GM19238 (cell line): ENCODE data around the gene HNRNPH2.

Experiments
- DNase-seq: peaks from one replicate; pipeline ENCODE4 v3.0.0; 2011; ENCODE audit warnings: low spot score; ENCODE audit not compliant: insufficient read length

Gene HNRNPH2, protein sequence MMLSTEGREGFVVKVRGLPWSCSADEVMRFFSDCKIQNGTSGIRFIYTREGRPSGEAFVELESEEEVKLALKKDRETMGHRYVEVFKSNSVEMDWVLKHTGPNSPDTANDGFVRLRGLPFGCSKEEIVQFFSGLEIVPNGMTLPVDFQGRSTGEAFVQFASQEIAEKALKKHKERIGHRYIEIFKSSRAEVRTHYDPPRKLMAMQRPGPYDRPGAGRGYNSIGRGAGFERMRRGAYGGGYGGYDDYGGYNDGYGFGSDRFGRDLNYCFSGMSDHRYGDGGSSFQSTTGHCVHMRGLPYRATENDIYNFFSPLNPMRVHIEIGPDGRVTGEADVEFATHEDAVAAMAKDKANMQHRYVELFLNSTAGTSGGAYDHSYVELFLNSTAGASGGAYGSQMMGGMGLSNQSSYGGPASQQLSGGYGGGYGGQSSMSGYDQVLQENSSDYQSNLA

DNA sequence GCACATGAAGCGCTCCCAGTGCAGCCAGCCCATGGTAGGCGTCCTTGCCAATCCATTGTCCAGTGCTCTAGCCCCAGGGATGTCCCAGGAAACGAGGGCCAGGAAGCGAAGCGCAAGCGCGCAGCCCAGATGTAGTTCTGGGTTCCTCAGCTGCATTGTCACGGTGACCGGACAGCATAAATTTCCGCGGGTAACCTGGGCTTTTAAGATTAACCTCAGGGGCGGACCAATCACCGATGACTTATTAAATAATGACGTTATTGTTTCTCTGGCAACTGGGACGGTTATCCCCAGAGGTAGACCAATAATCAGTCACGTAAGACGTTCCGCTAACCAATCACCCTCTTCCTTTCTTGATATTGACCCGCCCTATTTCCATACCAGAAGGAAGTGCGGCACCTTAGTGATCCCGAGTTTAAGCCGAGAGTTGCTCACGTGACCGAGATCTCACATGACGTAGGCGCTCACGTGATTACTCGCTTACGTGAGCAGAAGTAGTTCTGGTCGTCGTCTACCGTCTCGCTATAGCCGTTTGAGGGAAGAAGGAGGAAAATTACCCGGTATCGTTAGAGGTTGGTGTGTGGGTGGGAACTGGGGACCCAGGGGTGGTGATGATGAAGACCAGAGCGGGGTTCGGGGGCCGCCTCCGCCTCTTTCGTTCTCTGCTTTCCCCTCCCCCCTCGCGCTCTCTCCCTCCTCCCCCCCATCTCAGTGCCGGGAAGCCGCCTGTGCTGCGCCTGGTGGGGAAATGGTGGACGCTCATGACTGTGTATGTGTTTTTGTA lies at the start of gene HNRNPH2, which contains the start of gene GLA:
HNRNPH2 (plus strand) TSS at position 475 of the 784 bp plus-strand sequence. CDS start 3,767 bp downstream, outside the sequence.
GLA (minus strand) TSS at position 178 of the 784 bp plus-strand sequence; CDS start at position 156, 22 bp downstream.
- peak; percentile 41 for DNase-seq

DNA sequence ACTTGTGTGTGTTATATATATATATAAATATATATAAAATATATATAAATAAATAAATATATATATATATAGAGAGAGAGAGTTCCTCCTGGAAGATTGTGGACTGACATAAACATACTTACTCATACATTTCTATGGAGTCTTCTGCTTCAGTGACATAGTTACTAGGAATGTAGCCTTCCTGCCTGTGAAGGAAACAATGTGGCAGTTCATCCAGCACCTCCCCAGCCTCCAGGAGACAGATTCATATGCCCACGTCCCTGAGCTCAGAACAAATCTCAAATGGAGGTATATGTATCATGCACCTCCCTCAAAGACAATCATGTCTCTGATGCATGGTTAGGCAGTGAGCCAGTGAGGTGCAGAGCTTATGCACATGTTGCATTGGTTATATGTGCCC lies 48.1 kb upstream of the HNRNPH2 start:
- no peak for DNase-seq

DNA sequence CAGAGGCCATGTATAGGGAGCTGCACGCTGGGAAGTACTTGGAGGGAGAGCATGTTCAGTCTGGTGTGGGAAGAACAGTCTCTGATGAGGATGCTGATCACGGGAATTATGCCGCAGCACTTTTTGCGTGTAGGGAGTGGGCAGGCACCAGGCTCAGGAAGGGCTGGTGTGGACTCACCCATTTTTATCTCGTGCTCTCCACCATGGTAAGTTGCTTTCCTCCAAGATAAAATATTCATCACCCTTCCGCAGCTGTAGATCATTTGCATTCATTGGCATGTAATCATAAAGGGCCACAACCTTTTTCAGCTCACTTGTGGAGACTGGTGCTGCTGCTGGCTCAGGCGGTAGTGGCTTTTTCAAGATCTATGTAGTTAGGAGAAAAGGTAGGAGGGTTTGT lies 47.6 kb upstream of the HNRNPH2 start:
- DNase-seq: no peak

DNA sequence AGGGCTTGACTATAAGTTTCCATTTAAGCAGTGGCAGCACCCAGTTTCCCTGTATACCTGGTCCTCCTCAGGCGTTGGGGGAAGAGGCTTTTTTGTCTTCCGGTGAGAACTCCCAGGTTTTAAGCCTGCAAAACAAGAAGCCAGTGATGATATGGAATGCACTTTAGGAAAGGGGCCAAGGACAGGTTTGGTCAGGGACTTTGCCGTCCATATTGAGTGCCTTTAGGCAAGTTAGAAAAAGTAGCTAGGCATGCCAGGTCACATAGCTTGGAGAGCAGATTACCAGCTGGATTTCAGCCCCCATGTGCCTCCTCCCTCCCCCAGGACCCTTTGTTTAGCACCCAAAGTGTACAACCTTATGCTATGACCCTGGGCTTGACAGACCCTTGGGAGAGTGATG lies 45.9 kb upstream of the HNRNPH2 start:
- no peak for DNase-seq

DNA sequence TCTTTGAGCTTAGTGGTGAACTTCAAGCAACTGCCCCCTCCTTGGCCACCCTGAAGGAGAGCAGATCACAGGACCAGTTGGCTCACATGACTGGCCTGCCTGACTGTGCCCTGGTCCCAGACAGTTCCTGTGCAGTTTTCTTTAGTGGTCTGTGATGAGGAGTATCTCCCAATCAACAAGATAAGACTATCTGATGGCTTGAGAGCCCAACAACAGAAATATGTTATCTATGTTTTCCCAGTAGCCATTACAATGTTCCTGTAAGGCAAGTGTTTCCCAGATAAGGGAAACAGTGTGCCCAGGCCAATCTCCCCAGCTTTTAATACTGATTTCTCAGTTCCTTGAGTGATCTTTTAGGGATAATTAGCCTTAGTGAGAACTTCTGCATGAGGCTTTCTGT lies 45.3 kb upstream of the HNRNPH2 start:
- no peak for DNase-seq

DNA sequence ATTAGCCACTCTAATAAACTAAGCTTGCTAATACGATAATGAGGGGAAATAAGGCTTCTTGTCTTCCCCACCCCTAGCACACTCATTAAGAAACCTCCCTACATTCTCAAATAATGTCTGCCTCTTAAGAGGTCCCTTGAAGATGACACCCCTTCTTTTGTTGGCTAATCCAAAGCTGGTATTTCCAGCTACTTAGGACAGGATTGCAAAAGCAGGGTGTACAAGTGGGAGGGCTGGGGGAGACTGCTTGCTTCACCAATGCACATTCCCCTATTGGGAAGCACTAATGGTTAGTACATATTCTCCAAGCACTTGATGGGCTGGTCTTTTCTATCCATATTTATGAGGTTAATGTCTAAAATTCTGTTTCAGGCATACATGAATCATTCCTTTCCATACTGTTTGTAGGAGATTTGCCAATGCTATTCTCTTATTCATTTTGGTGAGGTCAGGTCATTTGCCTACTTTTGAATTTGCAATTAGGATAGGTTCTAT lies 42.7 kb upstream of the HNRNPH2 start:
- no peak for DNase-seq

DNA sequence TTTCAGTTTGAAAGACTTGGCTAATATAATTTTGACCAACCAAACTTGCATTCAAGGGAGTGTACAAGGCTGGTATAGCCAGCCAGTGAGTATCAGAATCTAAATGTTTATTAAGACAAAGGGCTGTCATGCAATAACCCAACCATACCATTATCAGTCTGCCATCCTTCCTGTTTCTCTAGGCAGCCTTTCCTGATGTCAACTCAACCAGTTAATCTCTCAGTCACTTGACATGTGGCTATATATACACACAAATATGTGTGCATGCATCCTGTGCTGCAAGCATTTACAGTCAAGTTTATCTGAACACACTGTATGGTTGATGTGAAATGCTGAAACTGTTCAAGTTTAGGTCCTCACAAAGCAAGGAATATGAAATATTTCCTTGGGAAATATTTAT lies 39.2 kb upstream of the HNRNPH2 start:
- DNase-seq: no peak

DNA sequence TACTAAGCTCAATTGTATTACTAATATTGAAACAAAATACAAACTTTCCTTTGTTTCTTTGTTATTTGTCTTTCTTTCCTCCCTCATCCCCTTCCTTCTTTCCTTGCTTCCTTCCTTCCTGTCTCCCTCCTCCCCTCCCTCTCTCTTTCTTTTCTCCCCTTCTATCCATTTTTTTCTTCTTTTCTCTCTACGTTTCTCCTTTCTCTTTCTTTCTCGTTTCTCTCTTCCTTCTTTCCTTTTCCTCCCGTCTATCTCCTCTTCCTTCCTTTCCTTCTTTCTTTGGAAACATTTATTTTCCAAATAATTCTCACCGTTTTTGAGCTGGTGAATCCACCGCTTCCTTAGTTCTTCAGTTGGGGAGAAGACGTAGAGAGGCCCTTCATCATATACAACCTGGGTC lies 38.3 kb upstream of the HNRNPH2 start:
- DNase-seq: no peak

DNA sequence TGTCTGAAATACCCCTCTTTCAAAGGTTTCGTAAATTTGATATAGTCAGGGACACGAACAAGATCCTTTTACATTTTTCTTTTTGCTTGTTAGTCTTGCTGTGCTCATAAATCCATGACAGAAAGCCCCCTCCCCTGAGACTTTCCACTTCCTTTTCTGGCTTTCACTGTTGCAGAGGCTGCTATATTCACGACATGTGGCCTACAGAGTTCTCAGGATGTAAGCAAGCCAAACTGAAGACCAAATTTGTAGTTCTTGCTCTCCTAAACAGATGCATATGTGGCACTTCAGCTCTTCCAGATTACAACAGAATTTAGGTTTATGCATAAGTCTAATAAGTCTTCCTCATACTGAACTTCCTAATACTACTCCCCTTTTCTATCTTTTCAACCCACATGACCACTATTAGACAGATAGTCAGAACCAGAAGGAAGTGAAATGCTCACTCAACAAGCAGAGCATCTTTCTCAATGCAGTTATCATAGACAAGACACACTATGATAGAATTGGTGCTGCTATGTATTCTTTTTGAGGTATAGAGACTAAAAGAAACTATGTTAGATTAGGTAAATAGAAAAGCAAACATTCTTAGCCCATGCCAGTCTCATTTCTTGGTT lies 37.0 kb upstream of the HNRNPH2 start:
- DNase-seq: no peak

DNA sequence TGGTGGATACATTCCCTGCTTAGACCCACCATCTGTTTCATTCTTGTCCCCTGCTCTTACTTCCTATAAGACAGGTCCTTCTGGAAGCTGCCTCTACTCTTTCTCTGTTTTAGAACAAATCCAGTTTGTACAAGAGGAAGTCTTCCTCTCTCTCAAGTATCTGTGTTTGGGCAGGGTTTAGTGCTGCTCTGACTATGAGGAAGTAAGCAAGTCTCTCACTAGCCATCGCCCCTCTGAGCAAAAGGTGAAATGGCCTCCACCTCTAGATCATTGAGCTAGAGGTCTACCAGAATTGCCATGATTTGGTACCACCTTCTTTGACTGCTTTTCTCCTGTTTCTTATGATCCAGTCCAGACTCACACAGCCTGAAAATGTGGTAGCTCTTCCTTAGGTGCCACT lies 30.5 kb upstream of the HNRNPH2 start:
- DNase-seq: no peak

DNA sequence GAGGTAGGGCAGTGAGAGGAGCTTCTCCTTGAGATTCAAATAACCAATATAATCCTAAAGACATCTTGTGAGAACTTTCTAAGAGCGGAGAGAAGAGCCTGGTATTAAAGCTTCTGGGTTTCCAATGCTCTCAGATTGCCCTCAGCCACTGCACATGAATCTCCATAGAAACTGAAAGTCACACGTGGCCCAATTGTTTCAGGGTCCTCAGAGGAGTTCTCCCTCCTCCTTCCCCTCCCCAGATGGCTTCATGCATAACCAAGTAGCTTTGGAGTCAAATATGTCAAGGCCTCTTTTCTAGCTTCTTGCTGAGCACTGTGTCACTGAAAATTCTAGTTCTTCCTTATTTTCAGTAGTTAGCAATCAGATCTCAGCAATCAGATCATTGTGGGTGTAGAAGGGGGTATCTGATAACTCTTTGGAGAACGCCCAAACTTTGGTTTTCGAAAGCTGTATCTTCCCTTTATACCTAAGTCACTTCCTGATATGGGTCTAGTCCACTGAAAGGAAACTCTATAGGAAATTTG lies 24.3 kb upstream of the HNRNPH2 start:
- DNase-seq: peak; percentile 22

DNA sequence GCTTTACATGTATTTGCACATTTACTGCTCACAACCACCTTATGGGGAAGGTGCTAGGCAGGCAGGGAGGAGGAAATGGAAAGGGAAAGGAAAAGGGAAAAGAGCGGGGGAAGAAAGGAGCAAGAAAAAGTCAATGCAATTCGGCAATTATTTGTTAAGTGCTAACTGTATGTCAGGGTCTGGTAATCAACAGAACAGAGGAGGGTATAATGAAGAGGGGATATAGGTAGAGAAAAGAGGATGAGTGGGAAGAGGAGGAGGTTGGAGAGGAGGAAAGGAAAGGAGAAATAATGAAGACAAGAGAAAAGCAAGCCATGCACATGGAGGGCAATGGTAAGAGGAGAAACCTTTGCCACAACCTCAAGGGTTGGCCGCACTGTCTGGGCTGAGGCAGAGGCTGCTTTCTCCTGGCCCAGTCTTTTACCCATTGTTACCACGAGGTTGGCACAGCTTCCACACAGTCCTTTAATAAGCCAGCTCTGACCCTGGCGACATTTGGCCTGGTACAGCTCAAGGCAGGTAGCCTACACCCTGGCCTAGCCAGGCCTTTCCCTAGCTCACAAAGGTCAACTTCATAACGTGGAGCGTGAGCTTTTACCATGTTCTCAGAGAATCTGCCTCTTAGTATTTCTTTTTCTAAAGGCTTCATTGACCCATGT lies 22.9 kb upstream of the HNRNPH2 start:
- no peak for DNase-seq

DNA sequence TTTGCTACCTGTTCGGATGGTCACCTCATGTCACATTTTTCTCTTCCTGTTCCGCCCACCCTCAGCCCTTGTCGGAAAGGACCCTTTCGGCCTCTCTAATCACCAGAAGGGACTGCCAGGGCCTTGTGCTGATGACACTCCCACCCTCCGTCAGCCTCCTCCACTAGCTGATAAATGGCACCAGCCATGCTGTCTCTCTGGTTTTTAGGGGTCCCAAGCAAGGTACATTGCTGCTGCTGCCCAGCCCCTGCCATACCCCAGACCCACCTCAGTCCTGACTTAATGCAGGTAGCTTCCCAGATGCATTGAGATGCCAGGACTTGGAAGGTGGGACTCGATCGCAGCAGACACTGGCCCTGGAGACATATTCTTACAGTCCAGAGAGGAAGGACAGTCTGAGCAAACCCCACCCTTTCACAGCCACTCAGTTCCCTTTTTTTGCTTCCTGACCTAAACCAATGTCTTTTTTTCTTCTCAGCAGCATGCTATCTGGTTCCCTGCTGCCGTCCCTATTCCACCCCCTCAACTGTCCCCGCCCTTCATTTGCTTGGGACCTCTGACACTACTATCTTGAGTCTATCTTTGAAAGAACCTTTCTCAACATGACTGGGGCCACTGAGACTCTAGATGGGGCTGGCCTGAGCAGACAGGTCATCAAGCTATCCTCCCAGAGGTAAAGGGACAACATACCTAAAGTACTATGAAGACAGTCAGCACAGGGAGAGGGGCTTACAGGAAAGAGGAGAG lies 22.1 kb upstream of the HNRNPH2 start, which contains the start of gene BTK:
BTK (minus strand) TSS at position 397 of the 747 bp plus-strand sequence. CDS start 10,907 bp downstream, outside the sequence.
- DNase-seq: peak; percentile 42

DNA sequence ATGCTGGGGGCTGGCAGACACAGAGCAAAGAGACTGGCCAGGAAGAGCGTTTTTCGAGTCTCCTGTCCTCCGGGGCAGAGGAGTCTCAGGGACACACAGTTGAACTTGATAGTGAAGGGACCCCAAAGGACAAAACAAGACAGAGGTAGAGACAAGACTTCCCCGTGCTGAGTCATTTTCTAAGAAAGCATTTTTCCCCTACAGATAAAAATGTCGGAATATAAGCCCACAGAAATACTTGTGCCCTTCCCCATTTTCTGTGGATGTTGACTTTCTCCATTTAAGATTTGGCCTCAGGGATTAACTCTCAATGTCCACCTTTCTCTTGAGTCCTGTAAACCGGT lies 21.5 kb upstream of the HNRNPH2 start:
- no peak for DNase-seq

DNA sequence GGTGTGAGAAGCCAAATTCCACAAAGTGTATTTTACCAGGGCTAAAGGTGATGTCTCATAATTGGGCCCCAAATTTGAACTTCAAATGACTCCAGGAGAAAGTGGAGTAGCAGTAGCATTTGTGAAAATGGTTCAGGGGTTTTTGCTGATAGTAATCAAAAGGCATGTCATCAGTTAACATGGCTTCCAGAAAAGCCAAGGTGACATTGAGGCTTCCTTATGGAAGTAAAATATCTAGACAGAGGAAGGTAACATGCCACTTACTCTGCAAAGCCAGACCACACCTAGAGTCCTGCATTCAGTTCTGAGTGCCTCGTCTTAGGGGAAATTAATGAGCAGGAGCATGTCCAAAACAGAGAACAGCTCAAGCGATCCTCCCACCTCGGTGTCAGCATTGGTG lies 19.4 kb upstream of the HNRNPH2 start:
- DNase-seq: no peak

DNA sequence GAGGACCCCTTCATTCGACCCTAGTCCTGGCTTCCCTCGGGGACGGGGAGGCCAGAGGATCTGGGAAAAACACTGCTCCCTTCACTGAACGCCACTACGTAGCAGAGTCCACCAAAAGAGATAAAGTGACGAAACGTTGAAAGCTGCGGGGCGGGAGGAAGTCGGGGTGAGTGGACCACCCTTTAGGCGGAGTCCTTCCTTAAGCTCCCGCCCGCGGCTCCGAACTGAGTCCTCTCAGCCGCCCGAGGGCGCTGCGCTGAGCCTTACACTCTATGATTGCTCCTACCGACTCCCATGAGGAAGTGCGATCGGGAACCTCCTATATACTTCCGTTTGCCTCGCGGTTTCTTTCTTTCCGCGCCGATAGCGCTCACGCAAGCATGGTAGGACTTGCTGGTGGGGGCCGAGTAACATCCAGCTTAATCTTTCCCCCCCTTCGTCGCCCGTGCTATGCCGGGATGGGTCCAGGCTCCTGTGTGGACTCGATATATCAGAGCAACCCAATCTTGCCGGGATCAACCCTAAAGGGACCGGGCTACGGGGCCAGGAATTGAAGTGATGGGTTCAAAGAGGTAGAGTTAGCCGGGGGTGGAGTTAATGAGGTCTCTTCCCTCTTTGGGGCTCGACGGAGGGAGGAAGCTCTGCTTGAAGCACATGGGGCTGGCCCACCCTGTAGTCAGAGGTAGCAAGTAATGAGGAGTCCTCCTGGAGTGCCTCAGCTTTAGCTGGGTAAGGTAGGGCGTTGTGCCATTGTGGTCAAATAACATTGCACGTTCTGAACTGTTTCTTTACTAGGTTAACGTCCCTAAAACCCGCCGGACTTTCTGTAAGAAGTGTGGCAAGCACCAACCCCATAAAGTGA lies 17.1 kb upstream of the HNRNPH2 start, which contains the start of gene RPL36A:
RPL36A (plus strand) TSS at position 348 of the 862 bp plus-strand sequence; CDS start at position 381, 33 bp downstream.
- DNase-seq: peak; percentile 40

DNA sequence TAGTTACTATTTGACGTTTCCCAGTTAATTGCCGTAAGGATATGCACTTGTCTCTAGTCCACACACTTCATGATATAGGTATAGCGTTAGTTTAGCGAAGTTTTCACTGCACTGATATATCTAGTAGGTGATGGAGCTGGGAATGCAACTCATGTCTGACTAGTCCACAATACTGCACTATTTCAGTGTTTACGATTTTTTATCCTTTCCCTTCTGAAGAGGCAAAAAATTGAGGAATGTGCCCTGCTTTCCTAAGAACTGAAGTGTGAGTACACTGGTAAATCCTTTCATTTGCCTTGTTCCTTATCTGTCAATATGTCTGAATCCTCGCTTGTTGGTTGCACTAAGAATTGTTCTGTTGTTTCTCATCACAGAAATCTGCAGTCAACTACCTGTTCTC lies 16.2 kb upstream of the HNRNPH2 start:
- no peak for DNase-seq

DNA sequence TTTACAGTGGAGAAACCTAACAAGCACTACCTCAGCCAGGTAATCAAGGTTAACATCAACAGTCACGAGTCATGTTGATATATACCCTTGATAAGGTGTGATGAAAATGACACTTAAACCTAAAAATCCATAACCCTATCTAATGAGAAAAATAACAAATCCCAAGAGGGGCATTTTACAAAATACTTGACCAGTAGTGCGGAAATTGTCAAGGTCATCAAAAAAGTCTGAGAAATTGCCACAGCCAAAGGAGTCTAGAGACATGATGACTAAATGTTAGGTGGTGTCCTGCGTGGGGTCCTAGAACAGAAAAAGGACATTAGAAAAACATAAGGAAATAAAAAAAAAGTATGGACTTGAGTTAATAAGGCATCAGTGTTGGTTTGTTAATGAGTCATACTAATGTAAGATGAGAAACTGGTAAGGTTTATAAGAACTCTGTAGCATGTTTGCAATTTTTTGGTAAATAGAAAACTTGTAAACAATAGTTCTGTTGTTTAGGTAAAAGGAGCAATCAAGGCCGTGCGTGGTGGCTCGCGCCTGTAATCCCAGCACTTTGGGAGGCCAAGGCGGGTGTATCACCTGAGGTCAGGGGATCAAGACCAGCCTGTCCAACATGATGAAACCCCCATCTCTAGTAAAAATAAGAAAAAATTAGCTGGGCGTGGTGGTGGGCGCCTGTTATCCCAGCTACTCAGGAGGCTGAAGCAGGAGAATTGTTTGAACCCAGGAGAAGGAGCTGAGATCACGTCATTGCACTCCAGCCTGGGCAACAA lies 14.3 kb upstream of the HNRNPH2 start:
- no peak for DNase-seq
